GM21737 (cell line): ENCODE data around the gene NFKBIB.
"Not testable (repeated sequence)": the region's sequence is repeated elsewhere in the genome, so short reads cannot be mapped to it uniquely, and the experiment has no call there.

ENCODE experiments used
- ATAC-seq: cut with Tn5 transposase; IDR thresholded peaks from one replicate; pipeline ENCODE4 v1.9.1; 2021; ENCODE audit warnings: mild to moderate bottlenecking, moderate library complexity; ENCODE audit not compliant: unreplicated experiment

The NFKBIB gene

DNA sequence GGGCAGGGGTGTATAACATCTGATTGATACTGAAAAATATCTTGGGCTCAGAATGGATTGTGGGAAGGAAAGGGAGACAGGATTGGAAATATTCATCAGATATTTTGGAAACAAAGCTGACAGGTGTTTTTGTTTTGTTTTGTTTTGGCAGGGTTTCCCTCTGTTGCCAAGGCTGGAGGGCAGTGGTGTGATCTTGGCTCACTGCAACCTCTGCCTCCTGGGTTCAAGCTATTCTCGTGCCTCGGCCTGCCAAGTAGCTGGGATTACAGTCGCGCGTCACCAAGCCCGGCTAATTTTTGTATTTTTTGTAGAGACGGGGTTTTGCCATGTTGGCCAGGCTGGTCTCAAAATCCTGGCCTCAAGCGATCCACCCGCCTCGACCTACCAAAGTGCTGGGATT is 26.4 kb upstream of the NFKBIB start:
- not testable (repeated sequence) for ATAC-seq

- ATAC-seq, result no peak
These were observed 23.9 kb upstream of the NFKBIB start for GRCh38 chr19:38875656-38876395.

- no peak for ATAC-seq
These were observed 21.8 kb upstream of the NFKBIB start, which contains the start of gene RINL for GRCh38 chr19:38877781-38878574. Gene RINL, minus strand, starts transcription at chr19:38878275. Its CDS starts 1,533 bp downstream, at chr19:38876742.

GRCh38 chr19:38878575-38879399 is 21.0 kb upstream of the NFKBIB start:
- ATAC-seq, result no peak

GRCh38 chr19:38879400-38879751 is 20.4 kb upstream of the NFKBIB start:
- no peak for ATAC-seq

DNA sequence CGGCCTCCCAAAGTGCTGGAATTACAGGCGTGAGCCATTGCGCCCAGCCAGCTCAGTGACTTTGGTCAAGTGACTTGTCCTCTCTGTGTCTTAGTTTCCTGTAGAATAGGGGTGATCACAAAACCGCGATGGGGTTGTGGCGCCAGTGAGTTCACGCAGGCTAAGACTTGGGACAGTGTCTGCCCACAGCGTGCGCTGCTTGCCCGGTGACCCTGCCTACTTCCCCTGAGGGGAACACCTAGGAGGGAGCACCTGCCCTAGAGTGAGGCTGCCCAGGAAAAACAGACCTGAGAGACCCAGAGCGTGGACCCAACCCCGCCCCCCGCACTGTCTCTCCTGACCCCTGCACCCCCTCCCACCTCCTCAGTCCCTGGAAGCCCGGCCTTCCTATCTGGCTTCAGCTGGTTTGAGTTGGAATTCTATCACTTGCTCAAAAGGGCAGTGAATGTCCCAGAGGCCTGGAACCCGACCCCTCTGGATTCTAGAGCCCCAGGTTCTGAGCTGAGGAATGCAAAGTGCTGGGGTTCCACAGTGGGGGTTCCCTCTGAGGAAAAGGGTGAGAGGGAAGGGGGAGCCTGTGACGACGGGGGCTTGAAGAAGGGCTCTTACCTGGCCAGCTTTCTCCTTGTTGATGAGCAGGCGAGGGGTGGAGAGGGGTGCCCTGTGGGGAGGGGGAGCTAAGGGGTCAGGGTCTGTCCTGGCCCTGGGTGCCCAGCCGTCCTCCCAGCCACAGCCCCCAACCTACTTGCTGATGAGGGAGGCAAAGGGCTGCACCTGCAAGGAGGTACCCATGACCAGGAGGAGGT is 19.5 kb upstream of the NFKBIB start:
- no peak for ATAC-seq

GRCh38 chr19:38880882-38881609 is 18.7 kb upstream of the NFKBIB start:
- no peak for ATAC-seq

DNA sequence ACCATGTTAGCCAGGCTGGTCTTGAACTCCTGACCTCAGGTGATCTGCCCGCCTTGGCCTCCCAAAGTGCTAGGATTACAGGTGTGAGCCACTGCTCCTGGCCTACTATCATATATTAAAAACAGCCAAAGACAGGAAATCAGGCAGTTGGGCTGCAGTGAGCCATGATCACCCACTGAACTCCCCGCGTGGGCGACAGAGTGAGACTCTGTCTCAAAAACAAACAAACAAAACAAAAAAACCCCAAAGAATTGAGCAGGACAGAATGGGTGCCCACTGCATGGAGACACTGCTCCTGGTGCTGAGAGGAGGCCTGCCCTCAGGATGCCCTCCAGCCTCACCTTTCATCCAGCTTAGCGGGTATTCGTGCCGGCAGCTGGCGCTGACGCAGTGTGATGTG is 16.5 kb upstream of the NFKBIB start:
- no peak for ATAC-seq

DNA sequence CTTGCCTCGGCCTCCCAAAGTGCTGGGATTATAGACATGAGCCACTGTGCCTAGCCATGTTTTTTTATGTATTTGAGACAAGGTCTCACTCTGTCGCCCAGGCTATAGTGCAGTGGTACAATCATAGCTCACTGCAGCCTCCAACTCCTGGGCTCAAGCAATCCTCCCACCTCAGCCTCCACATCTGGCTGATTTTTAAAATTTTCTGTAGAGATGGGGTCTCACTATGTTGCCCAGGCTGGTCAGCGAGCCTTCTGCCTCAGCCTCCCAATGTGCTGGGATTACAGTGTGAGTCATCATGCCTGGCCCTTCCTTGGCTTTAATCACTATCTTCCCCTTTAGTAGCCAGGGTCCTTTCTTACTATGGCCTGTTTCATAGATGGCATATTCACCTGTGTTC is 15.1 kb upstream of the NFKBIB start:
- ATAC-seq, result not testable (repeated sequence)

GRCh38 chr19:38888876-38889275 is 10.9 kb upstream of the NFKBIB start:
- no peak for ATAC-seq

DNA sequence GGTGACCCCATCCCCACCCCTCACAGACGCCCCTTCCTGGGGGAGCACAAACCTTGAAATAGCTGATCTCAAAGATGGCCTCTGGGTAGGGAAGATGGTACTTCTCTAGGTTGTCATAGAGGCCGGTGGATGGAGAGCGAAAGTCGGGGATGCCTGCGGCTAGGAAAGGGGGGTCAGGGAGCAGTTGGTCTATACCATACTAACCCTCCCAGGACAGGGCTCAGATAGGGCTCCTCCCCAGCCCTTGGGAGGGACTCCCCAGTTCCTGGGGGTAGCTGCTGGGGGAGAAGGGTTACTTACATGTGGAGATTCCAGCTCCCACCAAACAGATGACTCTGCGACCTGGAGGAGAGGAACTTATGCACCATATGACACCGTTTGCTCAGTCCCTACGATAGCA is 10.0 kb upstream of the NFKBIB start:
- ATAC-seq, result no peak

DNA sequence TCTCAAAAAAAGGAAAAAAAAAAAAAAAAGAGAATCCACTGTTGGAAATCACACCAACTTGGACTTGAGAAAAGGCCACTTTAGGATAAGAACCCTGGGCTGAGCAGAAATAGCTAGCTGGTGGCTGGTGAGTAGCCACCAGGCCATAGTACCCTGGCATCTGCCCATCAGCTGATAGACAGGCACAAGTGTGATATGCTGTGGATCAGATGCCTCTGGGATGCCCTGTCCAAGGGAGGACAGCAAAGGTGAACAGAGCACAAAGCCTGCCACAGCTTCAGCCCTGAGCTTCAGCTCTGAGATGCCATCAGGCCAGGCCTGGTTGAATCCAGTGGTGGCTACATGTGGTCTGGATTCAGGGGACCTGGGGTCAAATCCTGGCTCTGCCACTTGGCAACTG is 9.1 kb upstream of the NFKBIB start:
- ATAC-seq, result no peak

- ATAC-seq, result no peak
These were observed 8.0 kb upstream of the NFKBIB start for GRCh38 chr19:38891771-38892170.

- ATAC-seq, result no peak
These were observed 6.9 kb upstream of the NFKBIB start for GRCh38 chr19:38892841-38893240.

DNA sequence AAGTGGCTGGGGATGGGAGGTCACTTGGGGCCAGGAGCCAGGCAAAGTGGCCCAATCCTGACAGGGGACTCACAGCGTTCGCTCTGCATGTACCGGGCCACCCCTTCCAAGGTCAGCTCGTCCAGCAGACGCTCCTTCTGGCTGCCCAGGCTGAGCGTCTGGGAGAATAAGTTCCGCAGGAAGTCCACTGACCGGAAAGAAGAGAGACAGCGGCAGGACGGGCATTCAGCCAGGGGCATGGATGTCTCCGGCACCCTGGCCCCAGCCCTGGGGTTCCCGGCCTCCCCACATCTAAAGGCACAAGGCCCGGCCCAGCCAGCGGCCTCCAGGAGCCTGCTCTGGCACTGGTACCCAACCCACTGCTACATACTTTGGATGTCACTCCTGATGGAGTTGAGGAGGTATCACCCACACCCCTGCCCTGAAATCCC is 6.4 kb upstream of the NFKBIB start:
- ATAC-seq, result no peak

GRCh38 chr19:38894968-38895367 is 4.8 kb upstream of the NFKBIB start:
- no peak for ATAC-seq

GRCh38 chr19:38898788-38899446 is 852 bp upstream of the NFKBIB start:
- no peak for ATAC-seq

- no peak for ATAC-seq
These were observed 447 bp downstream of the NFKBIB start for GRCh38 chr19:38900202-38900629.

- no peak for ATAC-seq
These were observed 998 bp downstream of the NFKBIB start for GRCh38 chr19:38900743-38901190.
